GM23338 (cell line): ENCODE measurements around the gene CELF2.

Experiments
- CREB1 ChIP-seq: fragments of 250-450 bp; sonication (Bioruptor Pico); IDR thresholded peaks from 2 replicates; pipeline ENCODE4 v1.5.0; 2020; ENCODE audit warnings: low read depth, mild to moderate bottlenecking, moderate library complexity
- EZH2 ChIP-seq: fragments of 200-600 bp; sonication (generic); IDR thresholded peaks from one replicate; pipeline ENCODE4 v1.8.0; 2017; ENCODE audit warnings: antibody characterized with exemption, mild to moderate bottlenecking, low read depth; ENCODE audit not compliant: unreplicated experiment
- EZH2phosphoT487 ChIP-seq: fragments of 200-600 bp; sonication (generic); IDR thresholded peaks from one replicate; pipeline ENCODE4 v1.8.1; 2018; ENCODE audit warnings: antibody characterized with exemption; ENCODE audit not compliant: unreplicated experiment
- JUNB ChIP-seq: IDR thresholded peaks from one replicate; pipeline ENCODE4 v1.6.1; 2016; ENCODE audit warnings: antibody characterized with exemption; ENCODE audit not compliant: unreplicated experiment
- NANOG ChIP-seq: IDR thresholded peaks from 2 replicates; pipeline ENCODE4 v1.6.1; 2016; ENCODE audit warnings: antibody characterized with exemption, borderline replicate concordance
- POLR2AphosphoS5 ChIP-seq: IDR thresholded peaks from 2 replicates; pipeline ENCODE4 v1.6.1; 2016; ENCODE audit warnings: antibody characterized with exemption, low read depth
- STAT1 ChIP-seq: IDR thresholded peaks from one replicate; pipeline ENCODE4 v1.6.1; 2016; ENCODE audit warnings: antibody characterized with exemption; ENCODE audit not compliant: unreplicated experiment
- ZNF114 ChIP-seq: fragments of 250-450 bp; sonication (Bioruptor Pico); IDR thresholded peaks from 2 replicates; pipeline ENCODE4 v1.5.0; 2020; ENCODE audit warnings: mild to moderate bottlenecking, moderate library complexity
- ZNF331 ChIP-seq: fragments of 250-450 bp; sonication (Bioruptor Pico); IDR thresholded peaks from 2 replicates; pipeline ENCODE4 v1.5.0; 2020; ENCODE audit warnings: low read depth, mild to moderate bottlenecking, moderate library complexity
- TF ChIP-seq, protein P1 (sequence below), 2 experiments: fragments of 200-600 bp in 1 of 2; sonication (generic) in 1 of 2; conservative IDR thresholded peaks; 2 replicates each; pipeline versions ENCODE4 v1.5.1 to v1.6.1; 2016 to 2017; ENCODE audit warnings: antibody characterized with exemption in 2 of 2, low read depth in 2 of 2, mild to moderate bottlenecking in 2 of 2, moderate library complexity in 1 of 2
- TF ChIP-seq, protein P2 (sequence below): IDR thresholded peaks from one replicate; pipeline ENCODE4 v1.6.1; 2018; ENCODE audit warnings: antibody characterized with exemption; ENCODE audit not compliant: unreplicated experiment
- TF ChIP-seq, protein P3 (sequence below): IDR thresholded peaks from 2 replicates; pipeline ENCODE4 v1.6.1; 2016; ENCODE audit warnings: antibody characterized with exemption
- TF ChIP-seq, protein P4 (sequence below): fragments of 250-450 bp; sonication (Bioruptor Pico); IDR thresholded peaks from 2 replicates; pipeline ENCODE4 v1.5.0; 2020; ENCODE audit warnings: mild to moderate bottlenecking, moderate library complexity

DNA sequence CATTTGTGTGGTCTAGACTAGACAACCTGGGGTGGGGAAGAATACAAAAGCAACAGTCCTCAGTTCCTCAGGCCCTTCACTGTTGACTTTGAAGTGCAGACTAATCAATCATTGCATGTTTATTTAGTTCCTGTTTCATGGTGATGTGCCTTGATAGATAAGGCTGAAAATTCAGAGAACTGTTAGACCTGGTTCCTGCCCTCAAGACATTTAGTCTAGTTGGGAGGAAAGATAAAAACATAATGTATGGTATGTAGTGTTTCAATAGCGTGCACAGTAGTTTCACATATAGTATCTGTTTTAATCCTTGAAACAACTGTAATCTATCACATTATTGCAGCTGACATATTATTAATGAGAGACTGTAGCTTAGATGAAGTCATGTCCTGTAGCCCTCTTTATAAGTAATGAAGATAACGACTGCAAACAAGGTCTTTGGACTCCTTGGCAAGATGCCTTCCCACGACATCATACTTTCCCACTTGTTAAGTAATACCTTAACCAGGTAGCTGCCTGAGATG lies 124.0 kb downstream of the CELF2 start:
- TF ChIP-seq, protein P1, sequence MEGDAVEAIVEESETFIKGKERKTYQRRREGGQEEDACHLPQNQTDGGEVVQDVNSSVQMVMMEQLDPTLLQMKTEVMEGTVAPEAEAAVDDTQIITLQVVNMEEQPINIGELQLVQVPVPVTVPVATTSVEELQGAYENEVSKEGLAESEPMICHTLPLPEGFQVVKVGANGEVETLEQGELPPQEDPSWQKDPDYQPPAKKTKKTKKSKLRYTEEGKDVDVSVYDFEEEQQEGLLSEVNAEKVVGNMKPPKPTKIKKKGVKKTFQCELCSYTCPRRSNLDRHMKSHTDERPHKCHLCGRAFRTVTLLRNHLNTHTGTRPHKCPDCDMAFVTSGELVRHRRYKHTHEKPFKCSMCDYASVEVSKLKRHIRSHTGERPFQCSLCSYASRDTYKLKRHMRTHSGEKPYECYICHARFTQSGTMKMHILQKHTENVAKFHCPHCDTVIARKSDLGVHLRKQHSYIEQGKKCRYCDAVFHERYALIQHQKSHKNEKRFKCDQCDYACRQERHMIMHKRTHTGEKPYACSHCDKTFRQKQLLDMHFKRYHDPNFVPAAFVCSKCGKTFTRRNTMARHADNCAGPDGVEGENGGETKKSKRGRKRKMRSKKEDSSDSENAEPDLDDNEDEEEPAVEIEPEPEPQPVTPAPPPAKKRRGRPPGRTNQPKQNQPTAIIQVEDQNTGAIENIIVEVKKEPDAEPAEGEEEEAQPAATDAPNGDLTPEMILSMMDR (conservative IDR thresholded peaks at IDR 0.05; ENCODE audit: low read depth in 2 of 2): no peak
- no peak for TF ChIP-seq POLR2AphosphoS5
- TF ChIP-seq CREB1 (CRISPR knock-in tag): no peak
- TF ChIP-seq, protein P2, sequence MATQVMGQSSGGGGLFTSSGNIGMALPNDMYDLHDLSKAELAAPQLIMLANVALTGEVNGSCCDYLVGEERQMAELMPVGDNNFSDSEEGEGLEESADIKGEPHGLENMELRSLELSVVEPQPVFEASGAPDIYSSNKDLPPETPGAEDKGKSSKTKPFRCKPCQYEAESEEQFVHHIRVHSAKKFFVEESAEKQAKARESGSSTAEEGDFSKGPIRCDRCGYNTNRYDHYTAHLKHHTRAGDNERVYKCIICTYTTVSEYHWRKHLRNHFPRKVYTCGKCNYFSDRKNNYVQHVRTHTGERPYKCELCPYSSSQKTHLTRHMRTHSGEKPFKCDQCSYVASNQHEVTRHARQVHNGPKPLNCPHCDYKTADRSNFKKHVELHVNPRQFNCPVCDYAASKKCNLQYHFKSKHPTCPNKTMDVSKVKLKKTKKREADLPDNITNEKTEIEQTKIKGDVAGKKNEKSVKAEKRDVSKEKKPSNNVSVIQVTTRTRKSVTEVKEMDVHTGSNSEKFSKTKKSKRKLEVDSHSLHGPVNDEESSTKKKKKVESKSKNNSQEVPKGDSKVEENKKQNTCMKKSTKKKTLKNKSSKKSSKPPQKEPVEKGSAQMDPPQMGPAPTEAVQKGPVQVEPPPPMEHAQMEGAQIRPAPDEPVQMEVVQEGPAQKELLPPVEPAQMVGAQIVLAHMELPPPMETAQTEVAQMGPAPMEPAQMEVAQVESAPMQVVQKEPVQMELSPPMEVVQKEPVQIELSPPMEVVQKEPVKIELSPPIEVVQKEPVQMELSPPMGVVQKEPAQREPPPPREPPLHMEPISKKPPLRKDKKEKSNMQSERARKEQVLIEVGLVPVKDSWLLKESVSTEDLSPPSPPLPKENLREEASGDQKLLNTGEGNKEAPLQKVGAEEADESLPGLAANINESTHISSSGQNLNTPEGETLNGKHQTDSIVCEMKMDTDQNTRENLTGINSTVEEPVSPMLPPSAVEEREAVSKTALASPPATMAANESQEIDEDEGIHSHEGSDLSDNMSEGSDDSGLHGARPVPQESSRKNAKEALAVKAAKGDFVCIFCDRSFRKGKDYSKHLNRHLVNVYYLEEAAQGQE: no peak
- TF ChIP-seq EZH2: no peak
- no peak for TF ChIP-seq EZH2phosphoT487
- no peak for TF ChIP-seq NANOG
- no peak for TF ChIP-seq ZNF114 (CRISPR knock-in tag)
- TF ChIP-seq STAT1: no peak
- no peak for TF ChIP-seq JUNB
- TF ChIP-seq, protein P3, sequence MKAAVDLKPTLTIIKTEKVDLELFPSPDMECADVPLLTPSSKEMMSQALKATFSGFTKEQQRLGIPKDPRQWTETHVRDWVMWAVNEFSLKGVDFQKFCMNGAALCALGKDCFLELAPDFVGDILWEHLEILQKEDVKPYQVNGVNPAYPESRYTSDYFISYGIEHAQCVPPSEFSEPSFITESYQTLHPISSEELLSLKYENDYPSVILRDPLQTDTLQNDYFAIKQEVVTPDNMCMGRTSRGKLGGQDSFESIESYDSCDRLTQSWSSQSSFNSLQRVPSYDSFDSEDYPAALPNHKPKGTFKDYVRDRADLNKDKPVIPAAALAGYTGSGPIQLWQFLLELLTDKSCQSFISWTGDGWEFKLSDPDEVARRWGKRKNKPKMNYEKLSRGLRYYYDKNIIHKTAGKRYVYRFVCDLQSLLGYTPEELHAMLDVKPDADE: no peak
- TF ChIP-seq, protein P4, sequence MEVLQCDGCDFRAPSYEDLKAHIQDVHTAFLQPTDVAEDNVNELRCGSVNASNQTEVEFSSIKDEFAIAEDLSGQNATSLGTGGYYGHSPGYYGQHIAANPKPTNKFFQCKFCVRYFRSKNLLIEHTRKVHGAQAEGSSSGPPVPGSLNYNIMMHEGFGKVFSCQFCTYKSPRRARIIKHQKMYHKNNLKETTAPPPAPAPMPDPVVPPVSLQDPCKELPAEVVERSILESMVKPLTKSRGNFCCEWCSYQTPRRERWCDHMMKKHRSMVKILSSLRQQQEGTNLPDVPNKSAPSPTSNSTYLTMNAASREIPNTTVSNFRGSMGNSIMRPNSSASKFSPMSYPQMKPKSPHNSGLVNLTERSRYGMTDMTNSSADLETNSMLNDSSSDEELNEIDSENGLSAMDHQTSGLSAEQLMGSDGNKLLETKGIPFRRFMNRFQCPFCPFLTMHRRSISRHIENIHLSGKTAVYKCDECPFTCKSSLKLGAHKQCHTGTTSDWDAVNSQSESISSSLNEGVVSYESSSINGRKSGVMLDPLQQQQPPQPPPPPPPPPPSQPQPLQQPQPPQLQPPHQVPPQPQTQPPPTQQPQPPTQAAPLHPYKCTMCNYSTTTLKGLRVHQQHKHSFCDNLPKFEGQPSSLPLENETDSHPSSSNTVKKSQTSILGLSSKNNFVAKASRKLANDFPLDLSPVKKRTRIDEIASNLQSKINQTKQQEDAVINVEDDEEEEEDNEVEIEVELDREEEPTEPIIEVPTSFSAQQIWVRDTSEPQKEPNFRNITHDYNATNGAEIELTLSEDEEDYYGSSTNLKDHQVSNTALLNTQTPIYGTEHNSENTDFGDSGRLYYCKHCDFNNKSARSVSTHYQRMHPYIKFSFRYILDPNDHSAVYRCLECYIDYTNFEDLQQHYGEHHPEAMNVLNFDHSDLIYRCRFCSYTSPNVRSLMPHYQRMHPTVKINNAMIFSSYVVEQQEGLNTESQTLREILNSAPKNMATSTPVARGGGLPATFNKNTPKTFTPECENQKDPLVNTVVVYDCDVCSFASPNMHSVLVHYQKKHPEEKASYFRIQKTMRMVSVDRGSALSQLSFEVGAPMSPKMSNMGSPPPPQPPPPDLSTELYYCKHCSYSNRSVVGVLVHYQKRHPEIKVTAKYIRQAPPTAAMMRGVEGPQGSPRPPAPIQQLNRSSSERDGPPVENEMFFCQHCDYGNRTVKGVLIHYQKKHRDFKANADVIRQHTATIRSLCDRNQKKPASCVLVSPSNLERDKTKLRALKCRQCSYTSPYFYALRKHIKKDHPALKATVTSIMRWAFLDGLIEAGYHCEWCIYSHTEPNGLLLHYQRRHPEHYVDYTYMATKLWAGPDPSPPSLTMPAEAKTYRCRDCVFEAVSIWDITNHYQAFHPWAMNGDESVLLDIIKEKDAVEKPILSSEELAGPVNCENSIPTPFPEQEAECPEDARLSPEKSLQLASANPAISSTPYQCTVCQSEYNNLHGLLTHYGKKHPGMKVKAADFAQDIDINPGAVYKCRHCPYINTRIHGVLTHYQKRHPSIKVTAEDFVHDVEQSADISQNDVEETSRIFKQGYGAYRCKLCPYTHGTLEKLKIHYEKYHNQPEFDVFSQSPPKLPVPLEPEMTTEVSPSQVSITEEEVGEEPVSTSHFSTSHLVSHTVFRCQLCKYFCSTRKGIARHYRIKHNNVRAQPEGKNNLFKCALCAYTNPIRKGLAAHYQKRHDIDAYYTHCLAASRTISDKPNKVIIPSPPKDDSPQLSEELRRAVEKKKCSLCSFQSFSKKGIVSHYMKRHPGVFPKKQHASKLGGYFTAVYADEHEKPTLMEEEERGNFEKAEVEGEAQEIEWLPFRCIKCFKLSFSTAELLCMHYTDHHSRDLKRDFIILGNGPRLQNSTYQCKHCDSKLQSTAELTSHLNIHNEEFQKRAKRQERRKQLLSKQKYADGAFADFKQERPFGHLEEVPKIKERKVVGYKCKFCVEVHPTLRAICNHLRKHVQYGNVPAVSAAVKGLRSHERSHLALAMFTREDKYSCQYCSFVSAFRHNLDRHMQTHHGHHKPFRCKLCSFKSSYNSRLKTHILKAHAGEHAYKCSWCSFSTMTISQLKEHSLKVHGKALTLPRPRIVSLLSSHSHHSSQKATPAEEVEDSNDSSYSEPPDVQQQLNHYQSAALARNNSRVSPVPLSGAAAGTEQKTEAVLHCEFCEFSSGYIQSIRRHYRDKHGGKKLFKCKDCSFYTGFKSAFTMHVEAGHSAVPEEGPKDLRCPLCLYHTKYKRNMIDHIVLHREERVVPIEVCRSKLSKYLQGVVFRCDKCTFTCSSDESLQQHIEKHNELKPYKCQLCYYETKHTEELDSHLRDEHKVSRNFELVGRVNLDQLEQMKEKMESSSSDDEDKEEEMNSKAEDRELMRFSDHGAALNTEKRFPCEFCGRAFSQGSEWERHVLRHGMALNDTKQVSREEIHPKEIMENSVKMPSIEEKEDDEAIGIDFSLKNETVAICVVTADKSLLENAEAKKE: no peak
- TF ChIP-seq ZNF331 (CRISPR knock-in tag): no peak
